Heart left ventricle (tissue), 16 donors: ENCODE measurements around the gene ZMYND10. TPM values are rescaled to one million over a fixed set of nuclear protein-coding genes. Genes with fewer than 3 reads are reported as not detected.

Source experiments
- ATAC-seq, 4 donors: fragments of 200-7000 bp; cut with Tn5 transposase; one replicate each; pipeline ENCODE4 v1.9.1; 2020 to 2022; ENCODE audit warnings: moderate library complexity in 4 of 4, mild to moderate bottlenecking in 3 of 4, moderate number of reproducible peaks in 1 of 4
- DNase-seq, 5 donors: peaks; one replicate each; pipeline ENCODE4 v3.0.0-alpha.2; 2020
- H3K27ac ChIP-seq, 12 donors: fragments of 200-600 bp; sonication (generic) in 4 of 12; one replicate each; pipeline versions ENCODE4 v1.5.0 to v1.8.0; 2016 to 2022; ENCODE audit warnings: mild to moderate bottlenecking in 2 of 12
- H3K27me3 ChIP-seq, 9 donors: fragments of 200-600 bp; sonication (generic) in 2 of 9; one replicate each; pipeline versions ENCODE4 v1.5.1 to v1.8.0; 2016 to 2022; ENCODE audit warnings: mild to moderate bottlenecking in 3 of 9
- H3K36me3 ChIP-seq, 9 donors: fragments of 200-600 bp; sonication (generic) in 2 of 9; one replicate each; pipeline versions ENCODE4 v1.5.0 to v1.8.0; 2018 to 2022; ENCODE audit warnings: mild to moderate bottlenecking in 2 of 9
- H3K4me1 ChIP-seq, 12 donors: fragments of 200-600 bp; sonication (generic) in 4 of 12; one replicate each; pipeline versions ENCODE4 v1.5.0 to v1.8.0; 2016 to 2022; ENCODE audit warnings: mild to moderate bottlenecking in 3 of 12
- H3K4me3 ChIP-seq, 12 donors: fragments of 200-600 bp; sonication (generic) in 4 of 12; one replicate each; pipeline versions ENCODE4 v1.5.0 to v1.8.0; 2017 to 2022; ENCODE audit warnings: mild to moderate bottlenecking in 9 of 12, moderate library complexity in 4 of 12
- H3K9me3 ChIP-seq, 12 donors: fragments of 200-600 bp; sonication (generic) in 4 of 12; one replicate each; pipeline versions ENCODE4 v1.5.0 to v1.8.0; 2016 to 2022; ENCODE audit warnings: mild to moderate bottlenecking in 1 of 12
- POLR2A ChIP-seq, 2 donors: fragments of 450-650 bp; IDR thresholded peaks; one replicate each; pipeline ENCODE4 v1.6.1; 2017; ENCODE audit warnings: antibody characterized with exemption in 2 of 2, mild to moderate bottlenecking in 2 of 2, moderate library complexity in 2 of 2
- WGBS, 4 donors: extraction: QIAGEN DNeasy Blood & Tissue Kit in 2 of 4; methylation state at CpG; one replicate each; pipeline versions ENCODE4 v1.1.5 to v1.1.7; 2013 to 2018; 5-methylcytosine and 5-hydroxymethylcytosine counted together
- intact Hi-C, 10 donors: fragments of 100-400 bp; cut with DNase I; formaldehyde crosslinking; loops; one replicate each; pipeline versions ENCODE4 v1.11.1 to v1.14.2; 2022
- polyA plus RNA-seq, 2 donors: library from polyadenylated mRNA; stranded (reverse); fragments of 200-250 nt; gene quantifications; one replicate each; pipeline ENCODE4 v1.2.3, GENCODE V29; 2013
- total RNA-seq, 9 donors: library from RNA; depleted of rRNA in 2 of 9; stranded (reverse); fragments of >200 nt in 2 of 9; fragmentation: NEBNext Ultra II Directional in 3 of 9; extraction: Animal tissue kit (Norgen Biotek cat#: 25700) in 3 of 9; gene quantifications; one replicate each; pipeline versions ENCODE4 v1.1.0 to v1.2.4, GENCODE V29; 2016 to 2023
- TF ChIP-seq, protein P1 (sequence below), 12 donors: fragments of 200-600 bp; sonication (generic) in 4 of 12; IDR thresholded peaks; one replicate each; pipeline versions ENCODE4 v1.5.0 to v1.8.0; 2018 to 2022; ENCODE audit warnings: antibody characterized with exemption in 12 of 12, mild to moderate bottlenecking in 5 of 12
- donor health status: ischemic (EF 13 %, LVEDD 7.1; RV severe dilation, severe dysfunction).
- donor health status: healthy with polysubstance abuse.
- donor health status: DM: no; HTN: yes; CAD: no.
- donor health status: DM: no; HTN: no; CAD: no.
- donor health status: ischemic (EF 25% LVEDD 6.9; RV normal size, moderate dysfunction).
- donor health status: ischemic (EF 25% LVEDD 5.7; RV mildly dilated, moderate dysfunction).
- donor health status: healthy.
- donor health status: DM: yes; HTN: yes; CAD: no.
- donor health status: ischemic (EF 35%, LVEDD 5.7; RV mildly dilated, moderate dysfunction).
- donor health status: nonischemic (EF 11% LVEDD 7.7; RV severe dilation, severe dysfunction).
- donor health status: DM: yes; HTN: yes; CAD: no.
- donor health status: PGD.
- donor health status: ischemic (EF 29% LVEDD 5.4; RV normal size, mild dysfunction).
- donor health status: nonischemic (EF 23%, LVEDD 6.1; RV moderate dilation, normal function).

Gene ZMYND10
- total and polyA plus RNA-seq, 11 donors = 0.15 to 1.4 (median 0.66) TPM; not detected in 5

DNA sequence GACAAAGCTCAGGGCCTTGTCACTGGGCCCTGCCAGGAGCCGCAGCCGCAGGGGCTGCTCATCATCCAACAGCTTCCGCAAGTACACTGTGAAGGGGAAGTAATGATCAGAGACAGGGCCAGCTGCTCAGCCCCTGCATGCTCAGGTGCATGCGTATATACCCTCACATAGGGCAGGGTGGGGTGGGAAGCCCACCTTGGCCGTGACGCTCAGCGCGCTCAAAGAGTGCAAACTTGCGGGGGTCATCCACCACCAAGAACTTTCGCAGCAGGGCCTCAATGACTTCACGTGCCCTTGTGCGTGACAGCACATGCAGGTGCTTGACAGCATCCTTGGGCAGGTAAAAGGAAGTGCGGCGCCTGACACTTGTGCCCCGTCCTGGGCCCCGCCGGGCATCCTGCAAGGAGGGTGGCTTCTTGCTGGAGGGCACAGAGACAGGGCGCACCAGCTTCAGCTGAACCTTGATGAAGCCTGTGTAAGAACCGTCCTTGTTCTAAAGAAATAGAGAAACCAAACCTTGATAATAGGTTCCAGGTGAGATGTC is 14.1 kb downstream of the ZMYND10 start:
- TF ChIP-seq, protein P1, sequence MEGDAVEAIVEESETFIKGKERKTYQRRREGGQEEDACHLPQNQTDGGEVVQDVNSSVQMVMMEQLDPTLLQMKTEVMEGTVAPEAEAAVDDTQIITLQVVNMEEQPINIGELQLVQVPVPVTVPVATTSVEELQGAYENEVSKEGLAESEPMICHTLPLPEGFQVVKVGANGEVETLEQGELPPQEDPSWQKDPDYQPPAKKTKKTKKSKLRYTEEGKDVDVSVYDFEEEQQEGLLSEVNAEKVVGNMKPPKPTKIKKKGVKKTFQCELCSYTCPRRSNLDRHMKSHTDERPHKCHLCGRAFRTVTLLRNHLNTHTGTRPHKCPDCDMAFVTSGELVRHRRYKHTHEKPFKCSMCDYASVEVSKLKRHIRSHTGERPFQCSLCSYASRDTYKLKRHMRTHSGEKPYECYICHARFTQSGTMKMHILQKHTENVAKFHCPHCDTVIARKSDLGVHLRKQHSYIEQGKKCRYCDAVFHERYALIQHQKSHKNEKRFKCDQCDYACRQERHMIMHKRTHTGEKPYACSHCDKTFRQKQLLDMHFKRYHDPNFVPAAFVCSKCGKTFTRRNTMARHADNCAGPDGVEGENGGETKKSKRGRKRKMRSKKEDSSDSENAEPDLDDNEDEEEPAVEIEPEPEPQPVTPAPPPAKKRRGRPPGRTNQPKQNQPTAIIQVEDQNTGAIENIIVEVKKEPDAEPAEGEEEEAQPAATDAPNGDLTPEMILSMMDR (IDR thresholded peaks at IDR 0.05) = no peak
- no peak for TF ChIP-seq POLR2A (IDR thresholded peaks at IDR 0.05)
- ATAC-seq = no peak
- Histone ChIP-seq H3K27ac (peak overlapping the region in 3 of 12 donors; percentile 98 to 100 (median 99)), H3K9me3 (no peaks in the 10 kb centered on the region), H3K36me3 (peaks cover 0 to 65% (median 34%) of the 10 kb centered on the region in 9 donors), H3K4me3 (no peak overlapping the region), H3K27me3 (no peaks in the 10 kb centered on the region), H3K4me1 (peaks cover 13 to 67% (median 55%) of the 10 kb centered on the region in 12 donors)
- WGBS, 4 donors = 93 to 95% (median 94%) methylated on average over 9 to 19 of the region's 19 CpGs
- intact Hi-C loops = no loop called here
- peak in 1 of 5 donors; percentile 20 for DNase-seq

DNA sequence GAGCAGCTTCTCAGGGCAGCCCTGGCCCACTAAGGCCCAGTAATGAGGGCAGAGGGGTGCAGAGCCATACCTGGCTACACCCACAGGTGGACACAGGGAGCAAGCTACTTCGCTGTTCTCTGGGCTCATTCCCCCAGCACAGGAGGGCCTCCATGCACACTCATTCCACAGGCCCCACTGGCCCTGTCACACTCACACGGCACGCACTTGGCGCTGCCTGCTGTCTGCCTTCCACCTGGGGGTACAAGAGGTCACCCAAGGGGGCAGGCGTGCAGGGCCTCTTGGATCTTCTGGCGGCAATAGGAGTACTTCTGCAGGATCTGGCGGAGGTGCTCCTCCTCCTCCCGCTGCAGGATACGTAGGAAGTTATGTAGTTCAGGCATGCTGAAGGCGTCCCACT is 15.2 kb downstream of the ZMYND10 start:
- Histone ChIP-seq H3K27me3 (no peaks in the 10 kb centered on the region), H3K9me3 (no peaks in the 10 kb centered on the region), H3K36me3 (peaks cover 0 to 70% (median 44%) of the 10 kb centered on the region in 9 donors), H3K4me3 (no peak overlapping the region), H3K27ac (peak overlapping the region in 1 of 12 donors; percentile 24), H3K4me1 (peaks cover 5 to 58% (median 44%) of the 10 kb centered on the region in 12 donors)
- intact Hi-C loops = no loop called here
- TF ChIP-seq POLR2A (IDR thresholded peaks at IDR 0.05) = no peak
- TF ChIP-seq, protein P1 (IDR thresholded peaks at IDR 0.05) = no peak
- peak in 3 of 5 donors; percentile 9 to 20 (median 19) for DNase-seq
- ATAC-seq = no peak
- WGBS, 4 donors = 87 to 92% (median 91%) methylated on average over 3 to 10 of the region's 10 CpGs

DNA sequence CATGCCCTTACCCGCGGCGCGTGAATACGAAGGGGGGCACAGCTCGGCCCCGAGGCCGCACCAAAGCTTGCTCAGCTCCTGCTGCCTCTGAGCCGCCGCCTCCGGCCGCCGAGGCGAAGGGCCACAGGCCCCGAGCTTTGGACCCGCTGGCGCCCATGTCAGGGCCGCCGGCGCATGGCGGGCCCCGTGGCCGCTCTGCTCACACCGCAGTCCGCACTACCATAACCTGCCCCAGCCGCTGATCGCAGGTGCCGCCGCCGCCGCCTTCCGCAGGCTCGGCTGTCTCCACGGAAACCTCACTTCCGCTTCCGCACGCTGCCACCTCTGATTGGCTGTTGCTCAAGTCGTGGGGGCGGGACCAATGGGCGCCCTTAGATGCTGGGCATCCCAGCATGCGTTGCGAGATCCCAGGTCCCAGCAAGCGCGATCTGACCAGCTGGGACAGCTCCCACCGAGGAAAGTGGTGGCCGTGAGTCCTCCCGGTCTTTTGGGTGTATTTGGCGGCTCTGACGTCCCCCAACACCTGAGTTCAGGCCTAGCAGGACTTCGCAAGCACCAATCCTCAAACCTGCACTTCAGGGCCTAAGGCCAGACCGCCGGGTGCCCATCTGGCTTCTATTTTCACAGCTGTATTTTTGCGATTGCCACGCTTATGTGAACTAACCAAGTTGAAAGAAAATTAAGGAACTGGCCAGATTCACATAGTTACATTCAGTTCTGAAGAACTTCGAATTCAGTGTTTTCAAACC is 17.4 kb downstream of the ZMYND10 start, which contains the start of gene TUSC2:
Gene TUSC2 (minus strand): TSS at position 281 of the 749 bp plus-strand sequence. CDS start 124 bp downstream, at position 157.
- intact Hi-C loops = loop anchor here in 4 of 10 donors (5.0 to 10.0 kb wide), 3 partner anchors 36 to 73 kb away; partner anchors contain the start of genes LSMEM2 (in 2 of the 4) and IFRD2 (in 1 of the 4)

More for the DNA sequence above, 17.4 kb downstream of the ZMYND10 start, which contains the start of gene TUSC2:
- peak; percentile 96 to 99 (median 98) for DNase-seq
- WGBS, 4 donors = 3 to 6% (median 3%) methylated on average over 33 to 55 of the region's 55 CpGs
- H3K27ac ChIP-seq = peak within 1 kb of the TSS; percentile 59 to 93 (median 84)
- H3K4me3 ChIP-seq = peak within 1 kb of the TSS; percentile 69 to 100 (median 90)
- H3K27me3 ChIP-seq = no peaks in the 10 kb centered on the region
- H3K36me3 ChIP-seq = peaks cover 0 to 57% (median 51%) of the 10 kb centered on the region in 9 donors
- H3K9me3 ChIP-seq = no peaks in the 10 kb centered on the region
- ATAC-seq = peak; percentile 67 to 86 (median 84)
- TF ChIP-seq, protein P1 (IDR thresholded peaks at IDR 0.05) = peak in 1 of 12 donors; percentile 11
- peak; percentile 28 to 82 for TF ChIP-seq POLR2A (IDR thresholded peaks at IDR 0.05)
- peaks cover 5 to 58% (median 40%) of the 10 kb centered on the region in 12 donors for H3K4me1 ChIP-seq
